OCI-LY3 (cell line): Measurements from ENCODE around the gene C5orf24.

Experiments used
- CTCF ChIP-seq: fragments of 200-600, 300-600 bp; sonication (generic); IDR thresholded peaks from 2 replicates; pipeline ENCODE4 v1.5.1; 2014; ENCODE audit warnings: antibody characterized with exemption, low read length, low read depth
- EZH2phosphoT487 ChIP-seq: fragments of 200-600 bp; shearing (Covaris generic); IDR thresholded peaks from 2 replicates; pipeline ENCODE4 v1.6.1; 2018; ENCODE audit warnings: antibody characterized with exemption, mixed run types, low read depth

- TF ChIP-seq CTCF (no peak), EZH2phosphoT487 (no peak)
These were observed 29.3 kb downstream of the C5orf24 start for GRCh38 chr5:134874831-134875655.
